GM12872 (cell line): ENCODE data around the gene PAK4.

ENCODE experiments used
- TF ChIP-seq, protein P1 (sequence below): IDR thresholded peaks from 3 replicates; pipeline ENCODE4 v1.5.1; 2011; ENCODE audit warnings: low read depth, mild to moderate bottlenecking, low read length, moderate library complexity; ENCODE audit not compliant: insufficient read depth

The PAK4 gene

DNA sequence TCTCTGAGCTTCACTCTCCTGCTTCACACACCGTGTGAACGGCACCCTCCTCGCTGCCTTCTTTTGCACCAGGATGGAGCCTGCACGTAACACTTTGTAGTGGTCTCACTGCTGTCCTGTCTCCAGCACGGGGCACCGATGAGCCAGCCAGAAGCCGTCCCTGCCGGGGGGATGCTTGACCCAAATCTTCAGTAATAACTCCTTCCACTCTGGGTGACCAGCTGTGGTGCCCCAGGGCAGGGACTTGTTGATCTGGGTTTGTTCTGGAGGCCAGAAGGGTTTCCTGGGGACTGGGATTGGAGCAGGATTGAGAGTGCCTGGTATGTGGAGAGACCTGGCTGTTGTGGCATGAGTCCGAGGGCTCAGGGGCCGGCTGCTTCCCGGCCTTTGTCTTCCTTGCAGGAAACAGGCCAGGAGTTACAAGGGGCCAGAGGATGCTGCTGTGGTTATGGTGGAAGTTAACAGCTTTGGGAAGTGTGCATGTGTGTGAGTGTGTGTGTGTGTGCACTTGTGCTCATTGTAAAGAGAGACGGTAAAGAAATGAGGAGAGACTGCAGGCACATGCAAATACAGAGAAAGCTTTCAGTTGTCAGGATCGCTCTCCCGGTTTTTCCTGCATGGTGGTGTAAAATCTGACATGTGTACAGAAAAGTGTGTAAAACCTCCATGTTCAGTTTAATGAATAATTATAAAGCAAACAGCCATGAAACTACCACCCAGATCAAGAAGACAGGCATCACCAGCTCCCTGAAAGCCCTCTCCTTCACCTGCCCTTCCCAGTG lies 18.9 kb downstream of the PAK4 start:
- TF ChIP-seq, protein P1, sequence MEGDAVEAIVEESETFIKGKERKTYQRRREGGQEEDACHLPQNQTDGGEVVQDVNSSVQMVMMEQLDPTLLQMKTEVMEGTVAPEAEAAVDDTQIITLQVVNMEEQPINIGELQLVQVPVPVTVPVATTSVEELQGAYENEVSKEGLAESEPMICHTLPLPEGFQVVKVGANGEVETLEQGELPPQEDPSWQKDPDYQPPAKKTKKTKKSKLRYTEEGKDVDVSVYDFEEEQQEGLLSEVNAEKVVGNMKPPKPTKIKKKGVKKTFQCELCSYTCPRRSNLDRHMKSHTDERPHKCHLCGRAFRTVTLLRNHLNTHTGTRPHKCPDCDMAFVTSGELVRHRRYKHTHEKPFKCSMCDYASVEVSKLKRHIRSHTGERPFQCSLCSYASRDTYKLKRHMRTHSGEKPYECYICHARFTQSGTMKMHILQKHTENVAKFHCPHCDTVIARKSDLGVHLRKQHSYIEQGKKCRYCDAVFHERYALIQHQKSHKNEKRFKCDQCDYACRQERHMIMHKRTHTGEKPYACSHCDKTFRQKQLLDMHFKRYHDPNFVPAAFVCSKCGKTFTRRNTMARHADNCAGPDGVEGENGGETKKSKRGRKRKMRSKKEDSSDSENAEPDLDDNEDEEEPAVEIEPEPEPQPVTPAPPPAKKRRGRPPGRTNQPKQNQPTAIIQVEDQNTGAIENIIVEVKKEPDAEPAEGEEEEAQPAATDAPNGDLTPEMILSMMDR = no peak

DNA sequence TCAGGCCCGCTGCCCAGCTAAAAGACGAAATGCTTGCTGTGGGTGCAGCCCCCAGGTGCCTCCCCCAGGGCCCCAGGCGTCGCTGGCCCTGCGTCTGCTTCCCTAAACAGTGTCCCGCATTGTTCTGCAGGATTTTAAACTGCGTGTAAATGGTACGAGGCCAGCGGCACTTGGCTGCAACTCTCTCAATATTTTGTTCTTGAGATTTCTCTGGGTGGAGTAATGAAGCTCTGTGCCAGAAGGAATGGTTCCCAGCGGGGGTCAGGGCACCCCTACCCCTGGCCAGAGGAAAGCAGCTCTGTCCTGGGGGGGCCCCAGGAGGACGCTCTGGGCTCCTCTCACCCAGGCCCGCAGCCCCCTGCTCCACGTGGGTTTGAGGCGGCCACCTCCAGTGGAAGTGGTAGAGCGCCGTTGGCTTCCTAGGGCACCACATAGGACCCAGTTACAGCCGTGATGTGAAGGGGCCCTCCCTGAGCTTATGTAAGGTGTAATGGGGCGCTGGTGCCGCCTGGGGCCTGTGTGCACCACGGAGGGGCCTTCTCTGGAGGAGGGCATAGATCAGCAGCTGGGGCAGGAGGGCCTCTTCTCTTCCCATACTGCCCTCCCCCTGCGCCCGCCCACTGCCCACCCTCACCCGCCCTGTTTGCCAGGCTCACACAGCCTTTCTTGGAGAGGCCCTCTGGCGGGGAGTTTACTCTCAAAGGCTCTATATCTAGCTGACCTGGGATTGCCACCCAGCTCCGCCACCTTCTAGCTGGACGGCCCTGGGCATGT lies 19.8 kb downstream of the PAK4 start:
- TF ChIP-seq, protein P1 = no peak

GRCh38 chr19:39146091-39146490 lies 20.5 kb downstream of the PAK4 start:
- TF ChIP-seq, protein P1 = no peak

GRCh38 chr19:39146686-39147450 lies 21.3 kb downstream of the PAK4 start:
- TF ChIP-seq, protein P1 = no peak

GRCh38 chr19:39147480-39147879 lies 21.9 kb downstream of the PAK4 start:
- TF ChIP-seq, protein P1 = no peak

DNA sequence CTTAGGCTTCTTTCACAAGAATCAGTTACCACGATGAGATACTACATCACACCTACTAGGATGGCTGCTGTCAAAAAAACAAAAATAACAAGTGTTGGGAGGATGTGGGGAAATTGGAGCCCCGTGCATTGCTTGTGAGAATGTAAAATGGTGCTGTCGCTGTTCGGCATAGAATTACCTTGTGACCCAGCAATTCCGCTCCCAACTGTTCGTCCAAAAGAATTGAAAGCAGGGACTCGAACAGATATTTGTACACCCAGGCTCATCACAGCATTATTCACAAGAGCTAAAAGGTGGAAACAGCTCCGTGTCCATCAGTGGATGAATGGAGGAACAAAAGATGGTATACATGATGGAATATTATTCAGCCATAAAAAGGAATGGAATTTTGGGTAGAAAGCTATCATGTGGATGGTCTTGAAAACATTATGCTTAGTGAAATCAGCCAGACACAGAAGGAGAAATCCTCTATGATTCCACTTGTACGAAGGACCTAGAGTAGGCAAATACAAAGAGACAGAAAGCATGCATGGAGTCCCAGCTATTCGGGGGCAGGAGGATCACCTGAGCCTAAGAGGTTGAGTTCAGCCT lies 23.4 kb downstream of the PAK4 start:
- TF ChIP-seq, protein P1 = no peak

GRCh38 chr19:39150235-39150634 lies 24.6 kb downstream of the PAK4 start:
- TF ChIP-seq, protein P1 = no peak
